ENCODE measurements around the gene ZNHIT6. TPM values are rescaled to one million over a fixed set of nuclear protein-coding genes. Genes with fewer than 3 reads are reported as not detected.

Gene ZNHIT6
- total RNA-seq, 1 donor from 2014 or later, result 12.9 TPM

GRCh38 chr1:85638412-85638811, 69.8 kb downstream of the ZNHIT6 start:
- peaks cover 13% of the 10 kb centered on the region for H3K9me3 ChIP-seq
- no peaks in the 10 kb centered on the region for H3K4me1 ChIP-seq
- TF ChIP-seq CTCF (IDR thresholded peaks at IDR 0.05), result no peak
- H3K27ac ChIP-seq, result no peak overlapping the region
- H3K36me3 ChIP-seq, result no peaks in the 10 kb centered on the region
- intact Hi-C loops (cut with DNase I), result no loop called here
- no peak for ATAC-seq
- H3K27me3 ChIP-seq, result no peaks in the 10 kb centered on the region
- no peak overlapping the region for H3K4me3 ChIP-seq
- no peak for DNase-seq

- no peak overlapping the region for H3K27ac ChIP-seq
- H3K4me1 ChIP-seq, result peaks cover 21% of the 10 kb centered on the region
- no peak overlapping the region for H3K4me3 ChIP-seq
- ATAC-seq (no peak), DNase-seq (no peak)
- intact Hi-C loops (cut with DNase I), result no loop called here
- H3K9me3 ChIP-seq, result no peaks in the 10 kb centered on the region
- no peaks in the 10 kb centered on the region for H3K27me3 ChIP-seq
- H3K36me3 ChIP-seq, result no peaks in the 10 kb centered on the region
- TF ChIP-seq CTCF (IDR thresholded peaks at IDR 0.05), result no peak
These were observed 77.7 kb downstream of the ZNHIT6 start for GRCh38 chr1:85630493-85630892.

- Histone ChIP-seq H3K9me3 (no peaks in the 10 kb centered on the region), H3K27ac (peak overlapping the region; percentile 65), H3K36me3 (no peaks in the 10 kb centered on the region), H3K27me3 (no peaks in the 10 kb centered on the region), H3K4me3 (no peak overlapping the region), H3K4me1 (peaks cover 21% of the 10 kb centered on the region)
- no peak for TF ChIP-seq CTCF (IDR thresholded peaks at IDR 0.05)
- ATAC-seq (no peak), DNase-seq (no peak)
- intact Hi-C loops (cut with DNase I), result no loop called here
These were observed 78.7 kb downstream of the ZNHIT6 start for GRCh38 chr1:85629532-85629920.

GRCh38 chr1:85628791-85629531, 79.3 kb downstream of the ZNHIT6 start:
- H3K27ac ChIP-seq, result peak overlapping the region; percentile 65
- no peaks in the 10 kb centered on the region for H3K27me3 ChIP-seq
- no peak overlapping the region for H3K4me3 ChIP-seq
- peak; percentile 86 for ATAC-seq
- no peaks in the 10 kb centered on the region for H3K9me3 ChIP-seq
- peaks cover 21% of the 10 kb centered on the region for H3K4me1 ChIP-seq
- TF ChIP-seq CTCF (IDR thresholded peaks at IDR 0.05), result no peak
- peak; percentile 77 for DNase-seq
- no peaks in the 10 kb centered on the region for H3K36me3 ChIP-seq
- intact Hi-C loops (cut with DNase I), result no loop called here

- no peak overlapping the region for H3K4me3 ChIP-seq
- DNase-seq (no peak), ATAC-seq (no peak)
- H3K27me3 ChIP-seq, result no peaks in the 10 kb centered on the region
- H3K4me1 ChIP-seq, result peaks cover 21% of the 10 kb centered on the region
- H3K9me3 ChIP-seq, result no peaks in the 10 kb centered on the region
- intact Hi-C loops (cut with DNase I), result no loop called here
- no peaks in the 10 kb centered on the region for H3K36me3 ChIP-seq
- no peak overlapping the region for H3K27ac ChIP-seq
- no peak for TF ChIP-seq CTCF (IDR thresholded peaks at IDR 0.05)
These were observed 81.4 kb downstream of the ZNHIT6 start for GRCh38 chr1:85626818-85627217.

All from upper lobe of right lung (tissue), 1 donor.